GM19452 (cell line): ENCODE results near the gene RBPJL.

Source experiments
- ATAC-seq: cut with Tn5 transposase; IDR thresholded peaks from one replicate; pipeline ENCODE4 v1.9.1; 2021; ENCODE audit not compliant: unreplicated experiment

The RBPJL gene

GRCh38 chr20:45358282-45359068 is 51.8 kb downstream of the RBPJL start:
- ATAC-seq, result no peak

DNA sequence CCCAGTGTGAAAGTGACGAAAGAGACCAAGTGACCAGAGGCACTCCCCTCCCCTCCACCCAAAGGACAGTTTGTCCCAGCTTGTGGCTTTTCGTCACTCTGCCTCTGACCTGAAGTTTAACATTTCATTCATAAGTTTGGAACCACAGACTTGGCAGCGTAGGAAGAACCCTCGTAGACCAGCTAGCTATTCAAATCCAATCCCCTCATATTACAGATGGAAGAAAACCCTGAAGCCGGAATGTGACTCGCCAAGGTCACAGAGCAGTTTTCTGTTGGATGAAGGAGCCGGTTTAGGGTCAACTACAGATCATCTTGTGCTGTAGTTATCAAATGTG is 52.4 kb downstream of the RBPJL start:
- ATAC-seq, result no peak

GRCh38 chr20:45359406-45360148 is 52.9 kb downstream of the RBPJL start:
- no peak for ATAC-seq

- no peak for ATAC-seq
Measured at GRCh38 chr20:45361793-45362192, 55.2 kb downstream of the RBPJL start.

DNA sequence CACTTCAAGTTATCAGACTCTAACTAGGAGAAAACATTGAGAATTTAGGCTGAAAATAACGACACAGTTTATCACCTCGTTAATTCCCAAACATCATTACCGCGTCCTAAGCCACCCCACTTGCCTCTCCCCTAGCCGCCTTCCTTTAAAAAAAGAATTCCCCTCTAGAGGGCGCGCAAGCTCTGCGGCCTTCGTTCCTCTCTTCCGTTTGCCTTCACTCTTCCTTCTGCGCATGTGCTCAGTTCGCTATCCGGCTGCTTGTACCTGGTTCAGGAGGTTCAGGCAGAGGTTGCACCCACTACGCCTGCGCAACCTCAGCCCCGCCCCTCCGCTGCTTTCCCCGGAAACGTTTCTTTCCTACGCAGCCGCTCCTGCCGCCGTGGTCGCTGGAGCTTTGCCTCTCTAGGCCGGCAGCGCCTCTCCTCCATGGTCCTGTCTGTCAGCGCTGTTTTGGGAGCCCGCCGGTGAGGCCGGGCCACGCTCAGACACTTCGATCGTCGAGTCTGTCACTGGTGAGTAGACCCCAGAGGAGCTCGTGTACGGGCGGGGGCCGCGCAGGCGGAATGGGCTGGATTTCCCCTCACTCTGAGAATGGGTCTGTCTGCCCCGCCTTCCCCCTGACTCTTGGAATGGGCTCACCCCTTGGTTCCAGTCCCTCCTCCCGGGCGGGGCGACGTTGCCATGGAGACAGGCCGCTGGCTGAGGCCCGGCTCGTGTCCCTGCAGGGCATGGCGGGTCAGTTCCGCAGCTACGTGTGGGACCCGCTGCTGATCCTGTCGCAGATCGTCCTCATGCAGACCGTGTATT is 56.4 kb downstream of the RBPJL start, which contains the start of gene SYS1:
Gene SYS1, plus strand, starts transcription at position 353 of the 807 bp plus-strand sequence. Its CDS starts 376 bp downstream, at position 729.
- ATAC-seq, result peak; percentile 84

DNA sequence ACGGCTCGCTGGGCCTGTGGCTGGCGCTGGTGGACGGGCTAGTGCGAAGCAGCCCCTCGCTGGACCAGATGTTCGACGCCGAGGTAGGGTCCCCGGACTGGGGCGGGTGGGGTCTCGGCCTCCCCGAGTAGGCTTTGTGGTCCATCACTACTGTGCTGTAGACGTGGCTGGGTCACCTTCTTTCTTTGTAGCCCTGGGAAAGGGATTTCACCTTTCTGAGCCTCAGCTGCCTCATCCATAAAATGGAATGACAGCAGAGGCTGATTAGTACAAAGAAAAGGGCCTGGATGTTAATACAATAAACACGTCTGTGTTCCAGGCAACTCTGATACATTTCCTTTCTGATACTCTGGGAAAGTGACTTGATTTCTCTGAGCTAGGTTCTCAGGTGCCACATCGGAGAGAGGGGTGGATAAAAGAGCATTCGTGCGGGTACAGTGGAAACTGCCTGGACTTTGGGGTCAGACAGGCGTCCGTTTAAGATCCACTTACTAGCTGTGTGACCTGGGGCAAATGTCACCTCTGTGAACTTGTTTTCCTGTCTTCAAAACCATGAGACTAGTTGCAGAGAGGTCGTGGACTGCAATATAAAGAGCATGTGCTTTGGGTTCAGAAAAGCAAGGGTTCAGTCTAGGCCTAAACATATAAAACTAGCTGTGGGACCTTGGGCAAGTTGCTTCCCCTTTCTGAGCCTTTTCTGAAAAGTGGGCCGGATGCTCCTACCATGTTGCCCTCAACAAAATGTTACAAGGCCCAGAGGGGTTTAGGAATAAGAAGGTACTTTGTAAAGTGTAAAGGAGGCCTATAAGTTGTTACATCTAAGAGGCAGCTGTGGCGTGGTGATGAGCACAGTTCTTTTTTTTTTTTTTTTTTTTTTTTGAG is 57.2 kb downstream of the RBPJL start:
- no peak for ATAC-seq

DNA sequence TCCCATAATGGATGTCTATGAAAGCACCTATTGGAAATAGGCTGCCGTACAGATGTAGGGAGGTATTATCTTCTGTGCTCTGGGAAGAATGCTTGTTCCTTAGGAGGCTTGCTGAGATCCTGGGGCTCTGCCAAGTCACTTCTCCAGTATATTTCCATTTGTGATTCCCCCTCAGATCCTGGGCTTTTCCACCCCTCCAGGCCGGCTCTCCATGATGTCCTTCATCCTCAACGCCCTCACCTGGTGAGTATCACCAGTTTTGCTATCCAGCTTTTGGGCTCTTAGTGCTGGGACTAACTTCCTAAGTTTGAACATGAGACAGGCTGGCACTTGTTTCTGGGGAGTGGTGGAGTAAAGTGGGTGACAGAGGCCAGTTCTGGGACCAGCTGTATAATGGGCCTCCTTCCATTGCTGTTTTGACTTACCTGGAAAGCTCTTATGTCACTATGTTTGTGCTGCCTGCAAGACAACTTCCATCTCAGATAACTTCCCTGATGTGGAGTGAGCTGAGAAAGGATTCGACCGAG is 58.9 kb downstream of the RBPJL start:
- no peak for ATAC-seq

- ATAC-seq, result no peak
Measured at GRCh38 chr20:45366192-45366591, 59.6 kb downstream of the RBPJL start.

GRCh38 chr20:45366631-45367030 is 60.0 kb downstream of the RBPJL start:
- no peak for ATAC-seq

DNA sequence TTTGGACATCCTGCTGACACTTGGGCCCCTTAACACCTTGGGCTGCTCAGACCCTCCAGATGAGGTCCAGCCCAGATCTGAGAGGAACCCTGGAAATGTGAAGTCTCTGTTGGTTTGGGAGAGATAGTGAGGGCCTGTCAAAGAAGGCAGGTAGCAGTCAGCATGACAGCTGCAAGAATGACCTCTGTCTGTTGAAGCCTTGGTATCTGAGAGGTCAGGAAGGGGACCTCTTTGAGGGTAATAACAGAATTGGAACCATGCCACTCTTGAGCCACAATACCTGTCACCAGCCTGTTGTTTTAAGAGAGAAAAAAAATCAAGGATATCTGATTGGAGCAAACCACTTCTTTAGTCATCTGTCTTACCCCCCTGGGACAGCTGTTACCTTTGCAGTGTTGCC is 60.5 kb downstream of the RBPJL start:
- no peak for ATAC-seq
